ENCODE data around the gene AR.

GRCh38 chrX:67749536-67749935 lies 205.7 kb downstream of the AR start:
- no peak for TF ChIP-seq CTCF (IDR thresholded peaks at IDR 0.05; ENCODE audit: insufficient read depth, low read length, poor library complexity, severe bottlenecking)
- no peak for TF ChIP-seq EZH2phosphoT487 (conservative IDR thresholded peaks at IDR 0.05; ENCODE audit: low read length)

Data from SU-DHL-6 (cell line).